Measurements from ENCODE around the gene OAT.

OAT gene

GRCh38 chr10:124458473-124458872 is 39.8 kb upstream of the OAT start:
- H3K4me3 ChIP-seq (ENCODE audit: low read length), result no peak overlapping the region
- H3K9me3 ChIP-seq (ENCODE audit: insufficient read depth, low read depth, low read length), result no peaks in the 10 kb centered on the region
- peaks cover 20% of the 10 kb centered on the region for H3K4me1 ChIP-seq (ENCODE audit: insufficient read depth, low read length)
- peaks cover 25% of the 10 kb centered on the region for H3K27me3 ChIP-seq (ENCODE audit: insufficient read depth, low read length)
- no peaks in the 10 kb centered on the region for H3K36me3 ChIP-seq (ENCODE audit: insufficient read depth, low read depth, low read length)
- H3K27ac ChIP-seq (ENCODE audit: low read length), result no peak overlapping the region
- no peak overlapping the region for H3K9ac ChIP-seq (ENCODE audit: low read depth, low read length)

GRCh38 chr10:124455441-124455840 is 36.7 kb upstream of the OAT start:
- peaks cover 51% of the 10 kb centered on the region for H3K27me3 ChIP-seq (ENCODE audit: insufficient read depth, low read length)
- H3K36me3 ChIP-seq (ENCODE audit: insufficient read depth, low read depth, low read length), result no peaks in the 10 kb centered on the region
- no peak overlapping the region for H3K9ac ChIP-seq (ENCODE audit: low read depth, low read length)
- no peak overlapping the region for H3K27ac ChIP-seq (ENCODE audit: low read length)
- H3K4me1 ChIP-seq (ENCODE audit: insufficient read depth, low read length), result peaks cover 39% of the 10 kb centered on the region
- no peaks in the 10 kb centered on the region for H3K9me3 ChIP-seq (ENCODE audit: insufficient read depth, low read depth, low read length)
- no peak overlapping the region for H3K4me3 ChIP-seq (ENCODE audit: low read length)

GRCh38 chr10:124453960-124454610 is 35.4 kb upstream of the OAT start:
- Histone ChIP-seq H3K36me3 (ENCODE audit: insufficient read depth, low read depth, low read length) (no peaks in the 10 kb centered on the region), H3K27ac (ENCODE audit: low read length) (no peak overlapping the region), H3K4me1 (ENCODE audit: insufficient read depth, low read length) (peaks cover 33% of the 10 kb centered on the region), H3K9me3 (ENCODE audit: insufficient read depth, low read depth, low read length) (no peaks in the 10 kb centered on the region), H3K27me3 (ENCODE audit: insufficient read depth, low read length) (peaks cover 63% of the 10 kb centered on the region), H3K4me3 (ENCODE audit: low read length) (peak overlapping the region; percentile 34), H3K9ac (ENCODE audit: low read depth, low read length) (0 out of 2 replicates have a peak overlapping the region, but pooled peaks have one; percentile 44)

- H3K4me1 ChIP-seq (ENCODE audit: insufficient read depth, low read length), result peaks cover 36% of the 10 kb centered on the region; the same call in 1 of the 2 replicates
- H3K4me3 ChIP-seq (ENCODE audit: low read length), result peak overlapping the region; percentile 67
- H3K36me3 ChIP-seq (ENCODE audit: insufficient read depth, low read depth, low read length), result 0 out of 2 replicates have a peak, but pooled peaks cover 1% of the 10 kb centered on the region
- no peaks in the 10 kb centered on the region for H3K9me3 ChIP-seq (ENCODE audit: insufficient read depth, low read depth, low read length)
- peaks cover 81% of the 10 kb centered on the region for H3K27me3 ChIP-seq (ENCODE audit: insufficient read depth, low read length)
- peak overlapping the region; percentile 31 for H3K27ac ChIP-seq (ENCODE audit: low read length)
- peak overlapping the region; percentile 52; the same call in 1 of the 2 replicates for H3K9ac ChIP-seq (ENCODE audit: low read depth, low read length)
Observed at GRCh38 chr10:124451276-124451675, 32.6 kb upstream of the OAT start.

GRCh38 chr10:124450783-124451057 is 32.0 kb upstream of the OAT start:
- 0 out of 2 replicates have a peak, but pooled peaks cover 7% of the 10 kb centered on the region for H3K36me3 ChIP-seq (ENCODE audit: insufficient read depth, low read depth, low read length)
- peak overlapping the region; percentile 52; the same call in 1 of the 2 replicates for H3K9ac ChIP-seq (ENCODE audit: low read depth, low read length)
- no peak overlapping the region for H3K27ac ChIP-seq (ENCODE audit: low read length)
- no peaks in the 10 kb centered on the region for H3K9me3 ChIP-seq (ENCODE audit: insufficient read depth, low read depth, low read length)
- H3K4me1 ChIP-seq (ENCODE audit: insufficient read depth, low read length), result peaks cover 36% of the 10 kb centered on the region; the same call in 1 of the 2 replicates
- H3K27me3 ChIP-seq (ENCODE audit: insufficient read depth, low read length), result peaks cover 81% of the 10 kb centered on the region
- peak overlapping the region; percentile 67 for H3K4me3 ChIP-seq (ENCODE audit: low read length)

- Histone ChIP-seq H3K4me1 (ENCODE audit: insufficient read depth, low read length) (peaks cover 36% of the 10 kb centered on the region; the same call in 1 of the 2 replicates), H3K27ac (ENCODE audit: low read length) (no peak within 1 kb of the TSS), H3K9ac (ENCODE audit: low read depth, low read length) (peak within 1 kb of the TSS; percentile 61; the same call in 1 of the 2 replicates), H3K9me3 (ENCODE audit: insufficient read depth, low read depth, low read length) (no peaks in the 10 kb centered on the region), H3K36me3 (ENCODE audit: insufficient read depth, low read depth, low read length) (0 out of 2 replicates have a peak, but pooled peaks cover 8% of the 10 kb centered on the region), H3K4me3 (ENCODE audit: low read length) (peak within 1 kb of the TSS; percentile 67), H3K27me3 (ENCODE audit: insufficient read depth, low read length) (peaks cover 83% of the 10 kb centered on the region)
Observed at GRCh38 chr10:124450012-124450782, 31.5 kb upstream of the OAT start, which contains the start of gene NKX1-2. TSS of gene NKX1-2 (minus strand) at chr10:124450035. CDS start at chr10:124449943, 92 bp downstream.

- Histone ChIP-seq H3K27ac (ENCODE audit: low read length) (no peak overlapping the region), H3K4me3 (ENCODE audit: low read length) (peak overlapping the region; percentile 66), H3K27me3 (ENCODE audit: insufficient read depth, low read length) (peaks cover 90% of the 10 kb centered on the region)
Observed at GRCh38 chr10:124449170-124450011, 30.7 kb upstream of the OAT start.

GRCh38 chr10:124448696-124449169 is 30.0 kb upstream of the OAT start:
- H3K9me3 ChIP-seq (ENCODE audit: insufficient read depth, low read depth, low read length), result no peaks in the 10 kb centered on the region
- peaks cover 26% of the 10 kb centered on the region; the same call in 1 of the 2 replicates for H3K4me1 ChIP-seq (ENCODE audit: insufficient read depth, low read length)
- 0 out of 2 replicates have a peak, but pooled peaks cover 8% of the 10 kb centered on the region for H3K36me3 ChIP-seq (ENCODE audit: insufficient read depth, low read depth, low read length)
- peak overlapping the region; percentile 66 for H3K4me3 ChIP-seq (ENCODE audit: low read length)
- peaks cover 86% of the 10 kb centered on the region for H3K27me3 ChIP-seq (ENCODE audit: insufficient read depth, low read length)
- H3K27ac ChIP-seq (ENCODE audit: low read length), result no peak overlapping the region
- no peak overlapping the region; the same call in 1 of the 2 replicates for H3K9ac ChIP-seq (ENCODE audit: low read depth, low read length)

More at GRCh38 chr10:124449170-124450011, 30.7 kb upstream of the OAT start:
- H3K36me3 ChIP-seq (ENCODE audit: insufficient read depth, low read depth, low read length), result 0 out of 2 replicates have a peak, but pooled peaks cover 8% of the 10 kb centered on the region
- H3K4me1 ChIP-seq (ENCODE audit: insufficient read depth, low read length), result peaks cover 33% of the 10 kb centered on the region; the same call in 1 of the 2 replicates
- H3K9me3 ChIP-seq (ENCODE audit: insufficient read depth, low read depth, low read length), result no peaks in the 10 kb centered on the region
- H3K9ac ChIP-seq (ENCODE audit: low read depth, low read length), result peak overlapping the region; percentile 61; the same call in 1 of the 2 replicates

GRCh38 chr10:124447751-124448466 is 29.2 kb upstream of the OAT start:
- Histone ChIP-seq H3K9ac (ENCODE audit: low read depth, low read length) (no peak overlapping the region), H3K27me3 (ENCODE audit: insufficient read depth, low read length) (peaks cover 81% of the 10 kb centered on the region), H3K9me3 (ENCODE audit: insufficient read depth, low read depth, low read length) (no peaks in the 10 kb centered on the region), H3K27ac (ENCODE audit: low read length) (no peak overlapping the region), H3K36me3 (ENCODE audit: insufficient read depth, low read depth, low read length) (0 out of 2 replicates have a peak, but pooled peaks cover 8% of the 10 kb centered on the region), H3K4me3 (ENCODE audit: low read length) (peak overlapping the region; percentile 66), H3K4me1 (ENCODE audit: insufficient read depth, low read length) (peaks cover 22% of the 10 kb centered on the region; the same call in 1 of the 2 replicates)

GRCh38 chr10:124446830-124447750 is 28.4 kb upstream of the OAT start:
- no peak overlapping the region for H3K9ac ChIP-seq (ENCODE audit: low read depth, low read length)
- H3K27ac ChIP-seq (ENCODE audit: low read length), result no peak overlapping the region
- H3K9me3 ChIP-seq (ENCODE audit: insufficient read depth, low read depth, low read length), result no peaks in the 10 kb centered on the region
- 0 out of 2 replicates have a peak, but pooled peaks cover 8% of the 10 kb centered on the region for H3K36me3 ChIP-seq (ENCODE audit: insufficient read depth, low read depth, low read length)
- peak overlapping the region; percentile 66 for H3K4me3 ChIP-seq (ENCODE audit: low read length)
- H3K4me1 ChIP-seq (ENCODE audit: insufficient read depth, low read length), result peaks cover 18% of the 10 kb centered on the region; the same call in 1 of the 2 replicates
- peaks cover 74% of the 10 kb centered on the region for H3K27me3 ChIP-seq (ENCODE audit: insufficient read depth, low read length)
